Ovary (tissue), 9 donors: ENCODE results near the gene KLHL1. TPM values are rescaled to one million over a fixed set of nuclear protein-coding genes. Genes with fewer than 3 reads are reported as not detected.

Experiments
- DNase-seq, 5 donors: peaks; one replicate each; pipeline ENCODE4 v3.0.0-alpha.2; 2019 to 2020
- H3K27ac ChIP-seq, 2 donors: fragments of 200-600 bp; one replicate each; pipeline versions ENCODE4 v1.5.1 to v1.8.0; 2019 to 2022
- H3K27me3 ChIP-seq: fragments of 200-600 bp; one replicate; pipeline ENCODE4 v1.8.0; 2022
- H3K36me3 ChIP-seq: fragments of 200-600 bp; sonication (generic); one replicate; pipeline ENCODE4 v1.5.1; 2019
- H3K4me1 ChIP-seq: one replicate; pipeline ENCODE4 v1.8.1; 2013; ENCODE audit warnings: mild to moderate bottlenecking, moderate library complexity; ENCODE audit not compliant: insufficient read depth
- H3K4me3 ChIP-seq: fragments of 200-600 bp; sonication (generic); one replicate; pipeline ENCODE4 v1.5.1; 2017
- H3K9me3 ChIP-seq, 2 donors: fragments of 200-600 bp in 1 of 2; sonication (generic) in 1 of 2; one replicate each; pipeline versions ENCODE4 v1.5.1 to v1.8.1; 2013 to 2019; ENCODE audit warnings: mild to moderate bottlenecking in 1 of 2, moderate library complexity in 1 of 2
- CTCF ChIP-seq, 3 donors: fragments of 450-650 bp in 2 of 3; fragments of 200-600 bp in 1 of 3; IDR thresholded peaks; one replicate each; pipeline versions ENCODE4 v1.5.1 to v1.8.0; 2016 to 2022; ENCODE audit warnings: antibody characterized with exemption in 3 of 3, mild to moderate bottlenecking in 1 of 3
- EP300 ChIP-seq: sonication (generic); formaldehyde crosslinking; IDR thresholded peaks from one replicate; pipeline ENCODE4 v1.6.1; 2017; ENCODE audit warnings: antibody characterized with exemption
- POLR2A ChIP-seq: fragments of 450-650 bp; IDR thresholded peaks from one replicate; pipeline ENCODE4 v1.6.1; 2017; ENCODE audit warnings: antibody characterized with exemption, mild to moderate bottlenecking, moderate library complexity
- WGBS, 3 donors: extraction: QIAGEN DNeasy Blood & Tissue Kit in 1 of 3; methylation state at CpG; one replicate each; pipeline versions ENCODE4 v1.1.5 to v1.1.7; 2013 to 2017; 5-methylcytosine and 5-hydroxymethylcytosine counted together
- intact Hi-C, 4 donors: fragments of 100-400 bp; cut with DNase I; formaldehyde crosslinking; loops; one replicate each; pipeline versions ENCODE4 v1.11.0 to v1.15.1; 2022 to 2023
- polyA plus RNA-seq, 2 donors: library from polyadenylated mRNA; stranded (reverse); fragments of 200-250 nt in 1 of 2; fragments of 350-450 nt in 1 of 2; fragmentation: Illumina TruSeq in 1 of 2; extraction: RNeasy Lipid Tissue Mini Kit (QIAGEN cat#74804) in 1 of 2; gene quantifications; one replicate each; pipeline ENCODE4 v1.2.3, GENCODE V29; 2013 to 2014
- total RNA-seq, 7 donors: library from RNA; depleted of rRNA in 2 of 7; stranded (reverse); fragments of >200 nt in 2 of 7; fragmentation: NEBNext Ultra II Directional in 3 of 7; extraction: Animal tissue kit (Norgen Biotek cat#: 25700) in 3 of 7; gene quantifications; one replicate each; pipeline versions ENCODE4 v1.1.0 to v1.2.4, GENCODE V29; 2016 to 2023
- donor health status: DM: no; HTN: no; CAD: no; lungs with moderate emphysema.
- donor health status: DM: no; HTN: no; CAD: no.
- donor health status: Bipolar disorder and iron deficiency.
- donor health status: DM: yes; HTN: yes; CAD: no.
- donor health status: DM: no; HTN: no; CAD: no.
- donor health status: DM: yes; HTN: yes; CAD: no.

The KLHL1 gene
- total and polyA plus RNA-seq, 9 donors: not detected

- H3K4me3 ChIP-seq: no peak overlapping the region
- H3K27ac ChIP-seq: no peak overlapping the region
- 78 to 88% (median 79%) methylated on average over 11 of the region's 11 CpGs for WGBS, 3 donors
- no peaks in the 10 kb centered on the region for H3K36me3 ChIP-seq
- DNase-seq: no peak
- H3K9me3 ChIP-seq: no peaks in the 10 kb centered on the region
- H3K27me3 ChIP-seq: no peaks in the 10 kb centered on the region
- TF ChIP-seq CTCF (IDR thresholded peaks at IDR 0.05): no peak
- no peak for TF ChIP-seq POLR2A
- no peaks in the 10 kb centered on the region for H3K4me1 ChIP-seq
- intact Hi-C loops: no loop called here
Observed at GRCh38 chr13:69737129-69737935, 370.9 kb downstream of the KLHL1 start.

- H3K9me3 ChIP-seq: no peaks in the 10 kb centered on the region
- no peaks in the 10 kb centered on the region for H3K27me3 ChIP-seq
- no peak for TF ChIP-seq EP300
- TF ChIP-seq CTCF (IDR thresholded peaks at IDR 0.05): no peak
- TF ChIP-seq POLR2A: no peak
- H3K4me1 ChIP-seq: no peaks in the 10 kb centered on the region
- no peak for DNase-seq
- intact Hi-C loops: no loop called here
- no peak overlapping the region for H3K27ac ChIP-seq
- whole genome bisulfite sequencing, 3 donors: 85 to 89% (median 86%) methylated on average over 1 of the region's 1 CpG
- H3K36me3 ChIP-seq: no peaks in the 10 kb centered on the region
- no peak overlapping the region for H3K4me3 ChIP-seq
Observed at GRCh38 chr13:69721631-69722030, 386.6 kb downstream of the KLHL1 start.

- intact Hi-C loops: no loop called here
- Histone ChIP-seq H3K27me3 (no peaks in the 10 kb centered on the region), H3K36me3 (no peaks in the 10 kb centered on the region), H3K4me3 (no peak overlapping the region), H3K4me1 (no peaks in the 10 kb centered on the region), H3K9me3 (no peaks in the 10 kb centered on the region), H3K27ac (no peak overlapping the region)
- TF ChIP-seq CTCF (IDR thresholded peaks at IDR 0.05) (no peak), POLR2A (no peak), EP300 (no peak)
- DNase-seq: no peak
Observed at GRCh38 chr13:69720278-69720983, 387.8 kb downstream of the KLHL1 start.

- H3K4me3 ChIP-seq: no peak overlapping the region
- TF ChIP-seq POLR2A (no peak), EP300 (no peak), CTCF (IDR thresholded peaks at IDR 0.05) (no peak)
- no peak for DNase-seq
Observed at GRCh38 chr13:69706807-69707206, 401.4 kb downstream of the KLHL1 start.

More at GRCh38 chr13:69706807-69707206, 401.4 kb downstream of the KLHL1 start:
- no peaks in the 10 kb centered on the region for H3K9me3 ChIP-seq
- H3K27me3 ChIP-seq: no peaks in the 10 kb centered on the region
- H3K4me1 ChIP-seq: no peaks in the 10 kb centered on the region
- no peaks in the 10 kb centered on the region for H3K36me3 ChIP-seq
- no peak overlapping the region for H3K27ac ChIP-seq
- intact Hi-C loops: no loop called here
